DND-41 (cell line): ENCODE measurements around the gene PRSS3.
"Not testable (repeated sequence)": the region's sequence is repeated elsewhere in the genome, so short reads cannot be mapped to it uniquely, and the experiment has no call there.

Experiments used
- ATAC-seq: fragments of 200-7000 bp; cut with Tn5 transposase; 3 replicates; pipeline ENCODE4 v1.9.1; 2021; ENCODE audit warnings: low read depth; ENCODE audit not compliant: insufficient read depth
- DNase-seq: peaks from one replicate; pipeline ENCODE4 v3.0.0-alpha.2; 2020
- H2AFZ ChIP-seq: 2 replicates; pipeline ENCODE4 v1.6.0; 2012; ENCODE audit warnings: low read depth, low read length
- H3K27ac ChIP-seq: 2 replicates; pipeline ENCODE4 v1.5.1; 2012; ENCODE audit warnings: low read length, inconsistent platforms
- H3K27me3 ChIP-seq: fragments of 200-600 bp; sonication (generic); 2 replicates; pipeline ENCODE4 v1.6.0; 2012; ENCODE audit warnings: low read length, mild to moderate bottlenecking, inconsistent platforms; ENCODE audit not compliant: insufficient read depth, poor library complexity
- H3K36me3 ChIP-seq: 2 replicates; pipeline ENCODE4 v1.5.1; 2012; ENCODE audit warnings: low read length, inconsistent platforms; ENCODE audit not compliant: insufficient read depth
- H3K4me1 ChIP-seq: 2 replicates; pipeline ENCODE4 v1.5.1; 2012; ENCODE audit warnings: mild to moderate bottlenecking, low read length; ENCODE audit not compliant: insufficient read depth
- H3K4me2 ChIP-seq: 2 replicates; pipeline ENCODE4 v1.6.0; 2012; ENCODE audit warnings: mild to moderate bottlenecking, moderate library complexity, low read length, inconsistent platforms; ENCODE audit not compliant: insufficient read depth
- H3K4me3 ChIP-seq, 2 experiments: fragments of 200-600 bp in 1 of 2; shearing (Covaris generic) in 1 of 2; 2 replicates each; pipeline ENCODE4 v1.5.1; 2012 to 2016; ENCODE audit warnings: inconsistent platforms in 2 of 2, low read length in 2 of 2, mild to moderate bottlenecking in 2 of 2, low read depth in 1 of 2, moderate library complexity in 1 of 2
- H3K79me2 ChIP-seq: 2 replicates; pipeline ENCODE4 v1.6.0; 2012; ENCODE audit warnings: low read length, inconsistent platforms; ENCODE audit not compliant: insufficient read depth
- H3K9ac ChIP-seq: 2 replicates; pipeline ENCODE4 v1.6.0; 2012; ENCODE audit warnings: low read depth, mild to moderate bottlenecking, inconsistent platforms, low read length, moderate library complexity
- H3K9me3 ChIP-seq: 2 replicates; pipeline ENCODE4 v1.5.1; 2012; ENCODE audit warnings: low read length, moderate library complexity, mild to moderate bottlenecking, inconsistent platforms; ENCODE audit not compliant: insufficient read depth, severe bottlenecking
- H4K20me1 ChIP-seq: 2 replicates; pipeline ENCODE4 v1.6.0; 2012; ENCODE audit warnings: low read length; ENCODE audit not compliant: insufficient read depth
- EZH2 ChIP-seq: IDR thresholded peaks from 3 replicates; pipeline ENCODE4 v1.6.1; 2012; ENCODE audit warnings: borderline replicate concordance, low read depth, mild to moderate bottlenecking, moderate library complexity, low read length, inconsistent platforms; ENCODE audit not compliant: severe bottlenecking
- TF ChIP-seq, protein P1 (sequence below): IDR thresholded peaks from 2 replicates; pipeline ENCODE4 v1.5.1; 2012; ENCODE audit warnings: borderline replicate concordance, low read length, moderate library complexity, mild to moderate bottlenecking; ENCODE audit not compliant: poor library complexity, severe bottlenecking; ENCODE audit errors: extremely low read depth

The PRSS3 gene

DNA sequence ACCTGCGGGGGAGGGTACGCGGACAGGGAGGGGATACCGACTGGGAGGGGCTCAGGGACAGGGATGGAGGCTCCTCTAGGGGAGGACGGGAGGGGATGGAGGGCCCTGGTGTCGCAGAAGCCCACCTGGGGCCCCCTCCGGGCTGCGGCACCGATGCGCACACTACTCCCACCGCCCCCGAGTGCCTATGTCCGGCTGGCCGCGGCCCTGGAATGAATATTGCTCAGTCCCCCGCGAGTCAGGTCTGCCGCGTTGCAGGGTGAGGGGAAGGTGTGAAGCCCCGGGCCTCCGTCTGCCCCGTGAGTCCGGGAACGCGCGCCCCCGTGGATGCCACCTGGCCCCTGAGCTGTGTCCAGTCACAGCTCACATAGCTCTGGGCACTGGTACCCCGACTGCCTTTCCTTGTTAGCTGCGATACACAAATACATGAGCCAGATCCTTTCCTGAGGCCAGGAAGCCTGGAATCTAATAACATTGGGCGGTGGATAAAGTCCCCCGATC lies 44.5 kb upstream of the PRSS3 start:
- no peak overlapping the region for H2AFZ ChIP-seq
- no peaks in the 10 kb centered on the region for H3K9me3 ChIP-seq
- ATAC-seq = no peak
- H3K27me3 ChIP-seq = peaks cover 28% of the 10 kb centered on the region
- DNase-seq = no peak
- H4K20me1 ChIP-seq = no peaks in the 10 kb centered on the region
- TF ChIP-seq, protein P1, sequence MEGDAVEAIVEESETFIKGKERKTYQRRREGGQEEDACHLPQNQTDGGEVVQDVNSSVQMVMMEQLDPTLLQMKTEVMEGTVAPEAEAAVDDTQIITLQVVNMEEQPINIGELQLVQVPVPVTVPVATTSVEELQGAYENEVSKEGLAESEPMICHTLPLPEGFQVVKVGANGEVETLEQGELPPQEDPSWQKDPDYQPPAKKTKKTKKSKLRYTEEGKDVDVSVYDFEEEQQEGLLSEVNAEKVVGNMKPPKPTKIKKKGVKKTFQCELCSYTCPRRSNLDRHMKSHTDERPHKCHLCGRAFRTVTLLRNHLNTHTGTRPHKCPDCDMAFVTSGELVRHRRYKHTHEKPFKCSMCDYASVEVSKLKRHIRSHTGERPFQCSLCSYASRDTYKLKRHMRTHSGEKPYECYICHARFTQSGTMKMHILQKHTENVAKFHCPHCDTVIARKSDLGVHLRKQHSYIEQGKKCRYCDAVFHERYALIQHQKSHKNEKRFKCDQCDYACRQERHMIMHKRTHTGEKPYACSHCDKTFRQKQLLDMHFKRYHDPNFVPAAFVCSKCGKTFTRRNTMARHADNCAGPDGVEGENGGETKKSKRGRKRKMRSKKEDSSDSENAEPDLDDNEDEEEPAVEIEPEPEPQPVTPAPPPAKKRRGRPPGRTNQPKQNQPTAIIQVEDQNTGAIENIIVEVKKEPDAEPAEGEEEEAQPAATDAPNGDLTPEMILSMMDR = no peak
- TF ChIP-seq EZH2 = no peak
- H3K4me1 ChIP-seq = no peaks in the 10 kb centered on the region
- no peak overlapping the region for H3K4me2 ChIP-seq
- H3K27ac ChIP-seq = no peak overlapping the region
- no peaks in the 10 kb centered on the region for H3K36me3 ChIP-seq
- no peaks in the 10 kb centered on the region for H3K79me2 ChIP-seq
- no peak overlapping the region for H3K9ac ChIP-seq
- H3K4me3 ChIP-seq = no peak overlapping the region

DNA sequence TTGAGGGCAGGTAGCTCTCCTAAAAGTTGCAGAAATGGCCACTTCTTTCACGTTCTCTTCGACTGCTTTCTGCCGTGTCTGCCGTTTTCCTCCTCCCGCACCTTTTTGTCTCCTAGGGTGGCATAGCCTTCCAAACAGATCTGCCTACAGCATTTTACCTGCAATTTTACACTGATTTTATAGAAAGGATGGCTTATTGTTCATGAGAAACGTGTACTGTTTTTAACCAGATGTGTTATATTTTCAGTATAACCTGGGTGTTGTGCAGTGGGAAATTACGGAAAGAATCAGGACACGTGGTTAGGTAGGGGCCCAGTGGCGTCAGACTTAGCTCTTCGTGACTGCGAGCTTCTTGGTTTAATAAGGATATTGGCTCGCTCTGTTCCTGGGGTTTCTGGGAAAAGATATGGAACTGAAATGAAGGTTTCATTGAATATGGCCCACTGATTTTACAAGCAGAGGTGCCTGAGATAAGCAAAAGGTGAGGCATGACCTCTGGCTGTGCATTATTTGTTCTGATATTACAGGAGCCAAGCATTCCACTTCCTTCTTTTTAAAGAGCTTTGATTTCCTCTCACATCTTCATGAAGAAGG lies 43.7 kb upstream of the PRSS3 start:
- Histone ChIP-seq H3K4me2 (no peak overlapping the region), H3K79me2 (no peaks in the 10 kb centered on the region), H3K9me3 (no peaks in the 10 kb centered on the region), H2AFZ (no peak overlapping the region), H3K4me3 (no peak overlapping the region), H4K20me1 (no peaks in the 10 kb centered on the region), H3K4me1 (no peaks in the 10 kb centered on the region), H3K9ac (no peak overlapping the region), H3K27ac (no peak overlapping the region), H3K36me3 (no peaks in the 10 kb centered on the region), H3K27me3 (peaks cover 28% of the 10 kb centered on the region)
- no peak for DNase-seq
- no peak for TF ChIP-seq EZH2
- TF ChIP-seq, protein P1 = no peak
- ATAC-seq = no peak

DNA sequence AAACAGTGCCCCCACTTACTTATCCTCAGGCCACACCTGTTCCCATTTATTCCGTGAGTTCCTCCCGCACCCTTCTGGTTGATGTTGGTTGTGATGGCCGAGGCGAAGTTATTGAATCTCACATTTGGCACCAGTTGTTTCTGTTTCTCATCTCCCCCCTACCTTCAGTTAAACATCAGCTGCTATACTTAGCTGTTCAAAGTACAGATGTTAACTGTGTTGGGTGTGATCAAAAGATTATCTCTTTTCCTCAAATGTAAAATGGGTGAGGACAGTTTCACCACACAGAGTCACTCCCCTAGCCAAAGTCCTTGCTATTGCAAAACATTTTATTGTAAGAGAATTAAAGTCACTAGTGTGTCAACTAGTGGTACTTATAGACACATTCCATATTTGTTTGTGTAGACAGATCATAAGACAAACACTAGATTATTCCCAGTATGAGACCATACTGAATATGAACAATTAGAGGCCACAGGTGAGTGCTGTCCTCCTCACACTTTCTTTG lies 43.2 kb upstream of the PRSS3 start:
- ATAC-seq (no peak), DNase-seq (no peak)
- H3K27me3 ChIP-seq = peaks cover 28% of the 10 kb centered on the region
- H3K9me3 ChIP-seq = no peaks in the 10 kb centered on the region
- H3K4me2 ChIP-seq = no peak overlapping the region
- TF ChIP-seq EZH2 = no peak
- TF ChIP-seq, protein P1 = no peak
- H3K79me2 ChIP-seq = no peaks in the 10 kb centered on the region
- no peak overlapping the region for H3K9ac ChIP-seq
- H3K4me1 ChIP-seq = no peaks in the 10 kb centered on the region
- H3K27ac ChIP-seq = no peak overlapping the region
- H2AFZ ChIP-seq = no peak overlapping the region
- no peaks in the 10 kb centered on the region for H3K36me3 ChIP-seq
- no peaks in the 10 kb centered on the region for H4K20me1 ChIP-seq
- no peak overlapping the region for H3K4me3 ChIP-seq

DNA sequence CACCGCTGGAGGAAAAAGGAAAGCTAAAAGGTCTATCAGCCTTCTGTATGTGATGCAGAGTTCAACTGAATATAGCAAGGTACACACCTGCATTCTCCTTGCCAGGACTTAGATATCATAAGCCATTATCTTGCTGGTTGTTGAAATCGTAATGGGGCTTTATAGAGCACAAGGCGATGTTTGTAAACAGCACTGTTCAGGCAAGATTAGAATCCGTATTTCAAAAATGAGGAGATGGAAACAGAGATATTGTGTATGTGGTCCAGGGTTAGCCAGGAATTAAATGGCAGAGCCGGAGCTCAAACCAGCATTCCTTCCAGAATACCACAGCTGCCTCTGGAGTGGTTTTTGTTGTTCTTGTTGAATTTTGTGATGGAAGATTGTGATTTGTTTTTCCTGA lies 42.6 kb upstream of the PRSS3 start:
- not testable (repeated sequence) for H2AFZ ChIP-seq, H3K9ac ChIP-seq, H4K20me1 ChIP-seq, H3K4me3 ChIP-seq, H3K9me3 ChIP-seq, H3K4me2 ChIP-seq, DNase-seq, H3K79me2 ChIP-seq, H3K36me3 ChIP-seq, ATAC-seq, H3K27ac ChIP-seq, H3K4me1 ChIP-seq
- peaks cover 28% of the 10 kb centered on the region for H3K27me3 ChIP-seq

DNA sequence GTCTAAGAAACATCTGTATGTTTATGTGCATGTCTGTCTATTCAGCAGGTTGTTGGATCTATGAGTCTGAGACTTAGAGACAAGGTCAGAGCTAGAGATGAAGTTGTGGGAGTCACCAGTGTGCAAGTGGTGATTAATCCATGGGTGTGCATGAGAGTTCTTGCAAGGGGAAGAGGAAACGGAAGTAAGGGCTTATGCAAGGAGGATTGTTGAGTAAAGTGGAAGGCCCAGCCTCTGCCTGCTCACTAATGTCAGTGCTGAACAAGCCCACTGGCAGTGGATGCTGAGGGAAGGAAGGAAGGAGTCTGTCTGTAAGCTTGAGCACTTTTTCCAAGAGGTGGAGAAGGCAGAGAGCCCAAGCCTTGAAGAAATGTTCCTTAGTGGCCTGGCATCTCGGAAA lies 35.7 kb upstream of the PRSS3 start:
- H3K79me2 ChIP-seq, H3K27me3 ChIP-seq, H3K4me1 ChIP-seq, H2AFZ ChIP-seq, H3K36me3 ChIP-seq, H3K9ac ChIP-seq, H4K20me1 ChIP-seq, ATAC-seq, DNase-seq, H3K4me2 ChIP-seq, H3K9me3 ChIP-seq, H3K4me3 ChIP-seq, H3K27ac ChIP-seq: not testable (repeated sequence)
